ENCODE measurements around the gene ZNF550. TPM values are rescaled to one million over a fixed set of nuclear protein-coding genes. Genes with fewer than 3 reads are reported as not detected.

Gene ZNF550
- total and polyA plus RNA-seq, 2 of the 13 experiments (the other 11 are each of a cell fraction or from before 2014, with no cell fraction given) = 8.6 to 9.1 TPM

- TF ChIP-seq IKZF4 (CRISPR knock-in tag; IDR thresholded peaks at IDR 0.05; ENCODE audit: borderline replicate concordance, low read depth, not compliant biosample characterization) (peak; percentile 86), FOXK1 (CRISPR knock-in tag; IDR thresholded peaks at IDR 0.05; ENCODE audit: borderline replicate concordance, low read depth) (peak; percentile 80; the same call in 1 of the 2 replicates), ZNF331 (CRISPR knock-in tag; IDR thresholded peaks at IDR 0.05) (no peak; the same call in 1 of the 2 replicates), HDAC1 (CRISPR knock-in tag; IDR thresholded peaks at IDR 0.05) (peak; percentile 100), NRL (CRISPR knock-in tag; IDR thresholded peaks at IDR 0.05; ENCODE audit: borderline replicate concordance) (0 out of 2 replicates have a peak, but pooled peaks have one; percentile 68), ZHX1 (CRISPR knock-in tag; IDR thresholded peaks at IDR 0.05; ENCODE audit: low read depth) (peak; percentile 72), ZSCAN25 (CRISPR knock-in tag; IDR thresholded peaks at IDR 0.05) (peak; percentile 70; the same call in 1 of the 2 replicates), MYPOP (CRISPR knock-in tag; IDR thresholded peaks at IDR 0.05) (0 out of 2 replicates have a peak, but pooled peaks have one; percentile 67), RXRB (CRISPR knock-in tag; IDR thresholded peaks at IDR 0.05; ENCODE audit: borderline replicate concordance) (peak; percentile 17; the same call in 1 of the 2 replicates), NR2C2 (CRISPR knock-in tag; IDR thresholded peaks at IDR 0.05; ENCODE audit: borderline replicate concordance) (peak; percentile 85), ZNF207 (IDR thresholded peaks at IDR 0.05; ENCODE audit: borderline replicate concordance) (no peak), ZNF274 (CRISPR knock-in tag; IDR thresholded peaks at IDR 0.05) (peak; percentile 95), BRCA1 (CRISPR knock-in tag; IDR thresholded peaks at IDR 0.05) (no peak), POLR2A (IDR thresholded peaks at IDR 0.05; ENCODE audit: insufficient read depth in 1 of 2, low read depth in 2 of 2, low read length in 2 of 2) (peak in 1 of 2 experiments; percentile 44; a peak in 1 of 4 replicates), ASH2L (IDR thresholded peaks at IDR 0.05; ENCODE audit: insufficient read length, low read depth, low read length) (peak; percentile 85), MAFK (conservative IDR thresholded peaks at IDR 0.05 in 1 of 2, IDR thresholded peaks at IDR 0.05 in 1 of 2; ENCODE audit: low read length in 2 of 2) (no peak), GMEB1 (CRISPR knock-in tag; IDR thresholded peaks at IDR 0.05; ENCODE audit: borderline replicate concordance) (peak; percentile 92), PHB2 (IDR thresholded peaks at IDR 0.05; ENCODE audit: partially characterized antibody) (no peak), ZMYM4 (CRISPR knock-in tag; IDR thresholded peaks at IDR 0.05) (peak; percentile 46; the same call in 1 of the 2 replicates), ZNF619 (CRISPR knock-in tag; IDR thresholded peaks at IDR 0.05) (peak; percentile 68; the same call in 1 of the 2 replicates), KLF12 (CRISPR knock-in tag; IDR thresholded peaks at IDR 0.05; ENCODE audit: borderline replicate concordance) (0 out of 2 replicates have a peak, but pooled peaks have one; percentile 54), ZFY (CRISPR knock-in tag; IDR thresholded peaks at IDR 0.05) (peak; percentile 69), ZNF326 (CRISPR knock-in tag; IDR thresholded peaks at IDR 0.05; ENCODE audit: borderline replicate concordance) (no peak)
- TF ChIP-seq, protein P1, sequence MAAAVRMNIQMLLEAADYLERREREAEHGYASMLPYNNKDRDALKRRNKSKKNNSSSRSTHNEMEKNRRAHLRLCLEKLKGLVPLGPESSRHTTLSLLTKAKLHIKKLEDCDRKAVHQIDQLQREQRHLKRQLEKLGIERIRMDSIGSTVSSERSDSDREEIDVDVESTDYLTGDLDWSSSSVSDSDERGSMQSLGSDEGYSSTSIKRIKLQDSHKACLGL (CRISPR knock-in tag; IDR thresholded peaks at IDR 0.05) = 0 out of 2 replicates have a peak, but pooled peaks have one; percentile 43
These were observed 40.2 kb upstream of the ZNF550 start, which contains the start of gene ZNF530 (continued) for GRCh38 chr19:57599761-57600383.

Data from HepG2 (cell line).